Loucy (cell line): ENCODE results near the gene MS4A6A.

Source experiments
- H2AFZ ChIP-seq: fragments of 200-600 bp; sonication (generic); 2 replicates; pipeline ENCODE4 v1.6.0; 2016; ENCODE audit warnings: antibody characterized with exemption, mild to moderate bottlenecking, low read length, moderate library complexity
- H3F3A ChIP-seq: fragments of 200-600 bp; 2 replicates; pipeline ENCODE4 v1.6.0; 2016; ENCODE audit warnings: antibody characterized with exemption, low read depth, mild to moderate bottlenecking
- H3K27me3 ChIP-seq: fragments of 200-600 bp; sonication (generic); 2 replicates; pipeline ENCODE4 v1.6.1; 2014; ENCODE audit warnings: low read length, mild to moderate bottlenecking; ENCODE audit not compliant: insufficient read depth, poor library complexity, severe bottlenecking
- H3K36me3 ChIP-seq: fragments of 200-600 bp; sonication (generic); 2 replicates; pipeline ENCODE4 v1.6.1; 2016; ENCODE audit warnings: low read length; ENCODE audit not compliant: insufficient read depth
- H3K4me1 ChIP-seq: fragments of 200-600 bp; sonication (generic); 2 replicates; pipeline ENCODE4 v1.5.1; 2014; ENCODE audit warnings: low read length, mild to moderate bottlenecking; ENCODE audit not compliant: insufficient read depth, poor library complexity, severe bottlenecking
- H3K4me2 ChIP-seq: fragments of 200-600 bp; sonication (generic); 2 replicates; pipeline ENCODE4 v1.6.0; 2014; ENCODE audit warnings: antibody characterized with exemption, low read length, low read depth, mild to moderate bottlenecking; ENCODE audit not compliant: poor library complexity, severe bottlenecking
- H3K4me3 ChIP-seq: fragments of 200-600 bp; sonication (generic); 2 replicates; pipeline ENCODE4 v1.5.1; 2014; ENCODE audit warnings: low read length, mild to moderate bottlenecking, mixed read lengths; ENCODE audit not compliant: poor library complexity, severe bottlenecking
- H3K79me2 ChIP-seq: fragments of 200-600 bp; sonication (generic); 2 replicates; pipeline ENCODE4 v1.6.1; 2014; ENCODE audit warnings: low read length; ENCODE audit not compliant: insufficient read depth
- H3K9ac ChIP-seq: fragments of 200-600 bp; sonication (generic); 2 replicates; pipeline ENCODE4 v1.6.0; 2014; ENCODE audit warnings: mild to moderate bottlenecking, low read depth, low read length, moderate library complexity; ENCODE audit not compliant: poor library complexity, severe bottlenecking
- H3K9me2 ChIP-seq: fragments of 200-600 bp; sonication (generic); replicated peaks from 2 replicates; pipeline ENCODE4 v1.6.1; 2016; ENCODE audit warnings: low read depth, low read length, mixed read lengths
- H3K9me3 ChIP-seq: fragments of 200-600 bp; sonication (generic); 2 replicates; pipeline ENCODE4 v1.6.1; 2014; ENCODE audit warnings: mild to moderate bottlenecking, antibody characterized with exemption, low read length, low read depth; ENCODE audit not compliant: insufficient read depth
- H4K20me1 ChIP-seq: fragments of 200-600 bp; sonication (generic); 2 replicates; pipeline ENCODE4 v1.6.0; 2014; ENCODE audit warnings: antibody characterized with exemption, low read length, mild to moderate bottlenecking; ENCODE audit not compliant: insufficient read depth, poor library complexity, severe bottlenecking
- EZH2phosphoT487 ChIP-seq: fragments of 200-600 bp; IDR thresholded peaks from 2 replicates; pipeline ENCODE4 v1.6.1; 2018; ENCODE audit warnings: antibody characterized with exemption, mild to moderate bottlenecking, moderate library complexity, borderline replicate concordance
- TF ChIP-seq, protein P1 (sequence below): fragments of 200-600 bp; sonication (generic); conservative IDR thresholded peaks from 2 replicates; pipeline ENCODE4 v1.5.1; 2014; ENCODE audit warnings: mild to moderate bottlenecking, antibody characterized with exemption, low read length

The MS4A6A gene

DNA sequence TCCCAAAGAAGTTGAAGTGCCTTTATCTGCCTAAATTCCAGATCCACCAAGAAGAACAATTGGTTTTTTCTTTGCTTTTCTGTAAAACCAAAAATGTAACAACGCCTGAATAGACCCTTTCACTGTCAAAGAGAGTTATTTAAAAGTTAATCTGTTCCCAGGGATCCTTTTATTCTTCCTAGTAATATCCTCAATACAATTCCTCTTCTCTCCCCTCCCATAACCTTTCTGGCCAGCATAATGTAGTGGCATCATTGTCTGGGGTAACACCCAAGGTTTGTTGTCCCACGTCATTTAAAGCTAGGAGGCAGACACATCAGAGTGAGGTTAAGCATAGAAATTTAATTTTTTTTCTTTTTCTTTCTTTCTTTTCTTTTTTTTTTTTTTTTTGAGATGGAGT lies 54.5 kb downstream of the MS4A6A start:
- no peaks in the 10 kb centered on the region for H4K20me1 ChIP-seq
- H3K79me2 ChIP-seq = no peaks in the 10 kb centered on the region
- no peaks in the 10 kb centered on the region for H3K9me2 ChIP-seq
- no peak overlapping the region for H3K4me3 ChIP-seq
- H3K9me3 ChIP-seq = no peaks in the 10 kb centered on the region
- H2AFZ ChIP-seq = peak overlapping the region; percentile 42; the same call in 1 of the 2 replicates
- no peaks in the 10 kb centered on the region for H3F3A ChIP-seq
- no peak for TF ChIP-seq EZH2phosphoT487
- TF ChIP-seq, protein P1, sequence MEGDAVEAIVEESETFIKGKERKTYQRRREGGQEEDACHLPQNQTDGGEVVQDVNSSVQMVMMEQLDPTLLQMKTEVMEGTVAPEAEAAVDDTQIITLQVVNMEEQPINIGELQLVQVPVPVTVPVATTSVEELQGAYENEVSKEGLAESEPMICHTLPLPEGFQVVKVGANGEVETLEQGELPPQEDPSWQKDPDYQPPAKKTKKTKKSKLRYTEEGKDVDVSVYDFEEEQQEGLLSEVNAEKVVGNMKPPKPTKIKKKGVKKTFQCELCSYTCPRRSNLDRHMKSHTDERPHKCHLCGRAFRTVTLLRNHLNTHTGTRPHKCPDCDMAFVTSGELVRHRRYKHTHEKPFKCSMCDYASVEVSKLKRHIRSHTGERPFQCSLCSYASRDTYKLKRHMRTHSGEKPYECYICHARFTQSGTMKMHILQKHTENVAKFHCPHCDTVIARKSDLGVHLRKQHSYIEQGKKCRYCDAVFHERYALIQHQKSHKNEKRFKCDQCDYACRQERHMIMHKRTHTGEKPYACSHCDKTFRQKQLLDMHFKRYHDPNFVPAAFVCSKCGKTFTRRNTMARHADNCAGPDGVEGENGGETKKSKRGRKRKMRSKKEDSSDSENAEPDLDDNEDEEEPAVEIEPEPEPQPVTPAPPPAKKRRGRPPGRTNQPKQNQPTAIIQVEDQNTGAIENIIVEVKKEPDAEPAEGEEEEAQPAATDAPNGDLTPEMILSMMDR = no peak
- no peak overlapping the region for H3K9ac ChIP-seq
- no peaks in the 10 kb centered on the region for H3K27me3 ChIP-seq
- no peaks in the 10 kb centered on the region for H3K36me3 ChIP-seq
- H3K4me1 ChIP-seq = no peaks in the 10 kb centered on the region
- no peak overlapping the region for H3K4me2 ChIP-seq

DNA sequence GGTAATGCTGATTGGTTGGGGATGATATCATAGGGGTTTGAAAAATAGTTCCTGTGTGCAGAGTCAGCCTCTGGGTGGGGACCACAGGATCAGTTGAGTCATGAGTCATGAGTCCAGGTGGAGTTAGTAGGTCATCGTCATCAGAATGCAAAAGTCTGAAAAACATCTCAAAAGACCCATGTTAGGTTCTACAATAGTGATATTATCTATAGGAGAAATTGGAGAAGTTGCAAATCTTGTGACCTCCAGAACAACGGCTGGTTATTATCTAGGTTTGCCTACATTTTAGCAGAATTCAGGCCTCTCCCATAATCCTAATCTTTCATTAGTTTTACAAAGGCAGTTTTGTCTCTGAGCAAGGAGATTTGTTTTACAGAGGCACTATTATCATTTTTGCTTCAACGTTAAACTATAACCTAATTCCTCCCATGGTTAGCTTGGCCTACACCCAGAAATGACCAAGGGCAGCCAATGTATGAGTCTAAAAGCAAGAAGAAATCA lies 55.5 kb downstream of the MS4A6A start:
- H4K20me1 ChIP-seq = no peaks in the 10 kb centered on the region
- H3K9ac ChIP-seq = no peak overlapping the region
- H3K79me2 ChIP-seq = no peaks in the 10 kb centered on the region
- TF ChIP-seq, protein P1 = no peak
- no peak for TF ChIP-seq EZH2phosphoT487
- no peak overlapping the region for H3K4me3 ChIP-seq
- no peaks in the 10 kb centered on the region for H3K4me1 ChIP-seq
- no peaks in the 10 kb centered on the region for H3K9me3 ChIP-seq
- no peaks in the 10 kb centered on the region for H3K27me3 ChIP-seq
- H3K4me2 ChIP-seq = no peak overlapping the region
- no peak overlapping the region for H2AFZ ChIP-seq
- H3K36me3 ChIP-seq = no peaks in the 10 kb centered on the region
- H3F3A ChIP-seq = no peaks in the 10 kb centered on the region
- H3K9me2 ChIP-seq = no peaks in the 10 kb centered on the region

DNA sequence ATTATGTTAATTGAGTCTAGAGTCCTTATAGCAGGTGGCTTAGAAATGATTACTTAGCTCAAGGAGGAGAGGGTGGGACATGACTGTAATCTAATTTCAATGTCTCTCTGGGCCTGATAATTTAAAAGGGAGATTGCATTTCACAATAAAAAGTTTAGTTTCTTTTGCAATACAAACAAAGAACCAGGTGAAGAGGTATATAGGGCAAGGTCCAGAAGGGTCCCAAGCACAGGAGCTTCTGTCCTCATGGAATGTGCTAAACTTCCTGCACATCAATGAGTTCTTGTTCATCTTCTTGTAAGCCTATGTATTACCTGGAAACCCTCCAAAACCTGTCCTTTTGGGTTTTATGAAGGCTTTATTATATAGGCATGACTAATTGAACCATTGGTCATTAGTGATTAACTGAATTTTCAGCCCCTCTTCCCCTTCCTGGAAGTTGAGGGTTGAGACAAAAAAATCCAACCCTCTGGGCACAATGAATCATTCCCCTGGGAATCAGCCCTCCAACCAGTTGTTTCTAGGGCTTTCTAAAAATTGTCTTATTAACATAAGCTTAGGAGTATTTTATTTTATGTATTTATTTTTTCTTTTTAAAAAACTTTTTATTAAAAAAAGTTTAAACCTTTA lies 56.8 kb downstream of the MS4A6A start:
- H3K9me2 ChIP-seq = no peaks in the 10 kb centered on the region
- H3K79me2 ChIP-seq = no peaks in the 10 kb centered on the region
- no peak for TF ChIP-seq EZH2phosphoT487
- TF ChIP-seq, protein P1 = no peak
- no peak overlapping the region for H3K9ac ChIP-seq
- H2AFZ ChIP-seq = no peak overlapping the region
- H4K20me1 ChIP-seq = no peaks in the 10 kb centered on the region
- no peaks in the 10 kb centered on the region for H3F3A ChIP-seq
- no peak overlapping the region for H3K4me3 ChIP-seq
- H3K4me1 ChIP-seq = no peaks in the 10 kb centered on the region
- no peak overlapping the region for H3K4me2 ChIP-seq
- H3K9me3 ChIP-seq = no peaks in the 10 kb centered on the region
- H3K36me3 ChIP-seq = no peaks in the 10 kb centered on the region
- no peaks in the 10 kb centered on the region for H3K27me3 ChIP-seq
